Skeletal muscle cell (primary cell): ENCODE results near the gene CFDP1.

Source experiments
- DNase-seq: peaks from one replicate; pipeline ENCODE4 v3.0.0-alpha.2; 2010; ENCODE audit warnings: low read depth
- H3K4me3 ChIP-seq: 2 replicates; pipeline ENCODE4 v1.5.1; 2011; ENCODE audit warnings: low read depth, mild to moderate bottlenecking, control low read depth, low read length, moderate library complexity

CFDP1 gene

GRCh38 chr16:75260851-75261589, 172.3 kb downstream of the CFDP1 start:
- H3K4me3 ChIP-seq = no peak overlapping the region
- DNase-seq = no peak

DNA sequence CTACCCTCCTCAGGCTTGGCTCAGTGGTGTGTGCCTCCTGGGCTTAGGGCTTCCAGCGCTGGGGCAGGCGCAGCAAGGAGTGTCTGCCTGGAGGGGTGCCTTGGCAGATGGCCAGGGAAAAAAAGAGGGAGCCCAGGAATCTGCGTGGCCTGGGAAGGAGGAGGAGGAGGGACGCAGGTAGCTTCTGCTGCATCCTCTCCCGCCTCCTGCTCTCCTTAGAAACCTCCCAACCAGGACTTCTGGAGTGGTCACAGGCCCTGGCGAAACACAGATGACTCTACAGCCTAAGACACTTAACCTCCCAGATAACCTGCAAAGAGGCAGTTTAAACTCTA, 174.5 kb downstream of the CFDP1 start:
- no peak overlapping the region for H3K4me3 ChIP-seq
- no peak for DNase-seq

DNA sequence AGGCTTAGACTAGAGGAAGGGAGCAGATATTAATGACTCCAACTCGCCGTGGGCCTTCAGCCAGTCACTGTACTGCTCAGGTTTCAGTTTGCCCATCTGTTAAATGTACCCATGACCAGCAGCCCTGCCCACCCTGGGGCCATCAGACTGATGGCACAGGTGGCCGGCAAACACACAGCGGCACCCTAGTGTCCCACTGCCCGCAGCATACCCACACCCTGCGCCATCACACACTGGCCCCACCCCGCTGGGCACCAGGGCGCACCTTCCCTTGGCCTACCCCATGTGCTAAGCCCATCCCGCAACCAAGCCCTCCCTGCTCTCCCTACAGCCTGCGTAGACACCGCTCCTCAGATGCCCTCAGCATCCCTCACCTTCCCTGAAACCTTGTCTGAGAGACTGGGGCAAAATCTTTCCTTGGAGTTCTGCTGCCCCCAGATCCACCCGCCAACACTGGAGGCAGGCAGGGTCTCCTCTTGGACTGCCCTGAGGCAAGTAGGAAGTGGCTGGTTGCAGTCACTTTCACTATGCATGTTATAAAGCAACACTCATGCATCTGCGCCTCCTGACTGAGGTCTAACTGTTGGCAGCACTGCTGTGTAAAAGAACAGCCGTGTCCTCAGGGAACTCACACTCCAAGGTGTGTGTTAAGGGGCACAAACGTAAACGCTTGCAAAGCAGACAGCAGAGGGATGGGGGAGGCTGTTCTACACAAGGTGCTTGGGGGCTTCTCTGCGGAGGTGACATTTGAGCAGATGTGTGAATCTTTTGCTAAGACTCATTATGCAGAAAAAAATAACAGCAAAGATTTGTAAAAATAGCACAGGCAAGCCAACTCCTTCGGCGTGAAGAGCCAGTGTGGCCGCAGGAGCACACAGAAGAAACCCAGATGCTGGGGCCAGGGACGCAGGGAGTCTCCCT, 175.2 kb downstream of the CFDP1 start:
- no peak overlapping the region for H3K4me3 ChIP-seq

GRCh38 chr16:75256696-75257343, 176.5 kb downstream of the CFDP1 start:
- no peak for DNase-seq
- H3K4me3 ChIP-seq = no peak overlapping the region

More for the DNA sequence above, 175.2 kb downstream of the CFDP1 start:
- DNase-seq = no peak

- no peak for DNase-seq
- H3K4me3 ChIP-seq = no peak overlapping the region
Observed at GRCh38 chr16:75256059-75256571, 177.2 kb downstream of the CFDP1 start.

DNA sequence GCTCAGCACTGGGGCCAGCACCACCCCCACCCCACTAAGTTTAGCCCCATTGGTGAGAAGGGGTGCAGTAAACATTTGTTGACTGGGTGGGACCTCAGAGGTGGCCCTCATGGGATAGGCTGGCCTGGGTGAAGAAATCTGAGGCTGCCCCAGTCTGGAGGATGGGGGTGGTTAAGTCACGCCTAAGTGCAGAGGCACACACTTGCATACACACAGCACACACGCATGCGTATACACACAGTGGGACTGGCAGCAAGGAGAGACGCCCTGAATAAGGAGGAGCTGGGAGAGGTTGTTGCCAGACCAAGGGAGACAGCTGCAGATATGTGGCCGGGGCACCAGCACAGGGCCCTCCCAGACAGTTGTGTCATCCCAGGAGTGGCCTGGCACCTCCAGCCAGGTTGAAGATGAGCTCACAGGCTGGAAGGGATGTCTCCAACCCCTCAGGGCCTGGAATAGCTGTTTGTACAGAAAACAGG, 178.9 kb downstream of the CFDP1 start:
- peak; percentile 56 for DNase-seq

GRCh38 chr16:75252946-75253911, 180.1 kb downstream of the CFDP1 start:
- no peak for DNase-seq
- no peak overlapping the region for H3K4me3 ChIP-seq

More for the DNA sequence above, 178.9 kb downstream of the CFDP1 start:
- H3K4me3 ChIP-seq = no peak overlapping the region

DNA sequence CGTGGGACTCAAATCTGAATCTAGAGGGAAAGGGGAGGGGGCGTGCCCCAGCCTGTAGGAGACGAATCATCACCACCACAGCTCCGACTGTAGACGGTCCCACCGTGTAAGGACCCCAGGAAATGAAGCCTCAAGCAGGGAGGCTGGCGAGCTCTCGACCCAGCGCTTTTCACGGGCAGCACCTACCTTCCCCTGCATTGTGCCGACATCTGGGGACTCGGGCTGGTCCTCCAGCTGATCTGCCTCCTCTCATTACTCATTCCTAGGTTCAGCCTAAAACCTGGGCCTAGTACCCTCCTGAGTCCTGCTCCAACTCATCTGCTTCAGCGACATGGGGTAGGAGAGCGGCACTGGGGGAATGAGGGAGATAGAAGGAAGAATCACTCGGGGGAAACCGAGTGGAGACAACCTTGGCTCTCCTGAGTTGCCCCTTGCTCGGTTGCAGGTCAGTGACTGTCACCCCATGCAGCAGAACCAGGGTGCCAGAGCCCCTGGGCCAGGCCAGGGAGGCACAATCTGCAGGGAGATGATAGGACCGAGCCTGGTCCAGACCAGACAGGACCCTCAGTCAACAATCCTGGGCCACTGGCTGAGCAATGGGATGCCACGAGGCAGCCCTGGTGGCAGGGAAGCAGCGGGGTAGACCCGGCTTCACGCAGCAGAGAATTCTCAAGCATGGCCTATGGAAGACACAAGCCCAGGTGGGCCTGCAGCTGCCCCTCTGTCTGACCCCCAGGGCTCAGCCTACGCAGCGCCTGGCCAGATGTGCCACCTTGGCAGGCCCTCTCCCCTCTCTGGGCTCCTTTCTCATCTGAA, 181.0 kb downstream of the CFDP1 start:
- DNase-seq = no peak

GRCh38 chr16:75251280-75252048, 181.8 kb downstream of the CFDP1 start, which contains the start of gene BCAR1:
Gene BCAR1, minus strand, starts transcription at chr16:75251624. Its CDS starts 142 bp downstream, at chr16:75251482.
- peak; percentile 77 for DNase-seq
- peak within 1 kb of the TSS; percentile 62 for H3K4me3 ChIP-seq

More for the DNA sequence above, 181.0 kb downstream of the CFDP1 start:
- H3K4me3 ChIP-seq = peak overlapping the region; percentile 18

GRCh38 chr16:75250809-75251279, 182.5 kb downstream of the CFDP1 start:
- DNase-seq = no peak
- H3K4me3 ChIP-seq = peak overlapping the region; percentile 62

DNA sequence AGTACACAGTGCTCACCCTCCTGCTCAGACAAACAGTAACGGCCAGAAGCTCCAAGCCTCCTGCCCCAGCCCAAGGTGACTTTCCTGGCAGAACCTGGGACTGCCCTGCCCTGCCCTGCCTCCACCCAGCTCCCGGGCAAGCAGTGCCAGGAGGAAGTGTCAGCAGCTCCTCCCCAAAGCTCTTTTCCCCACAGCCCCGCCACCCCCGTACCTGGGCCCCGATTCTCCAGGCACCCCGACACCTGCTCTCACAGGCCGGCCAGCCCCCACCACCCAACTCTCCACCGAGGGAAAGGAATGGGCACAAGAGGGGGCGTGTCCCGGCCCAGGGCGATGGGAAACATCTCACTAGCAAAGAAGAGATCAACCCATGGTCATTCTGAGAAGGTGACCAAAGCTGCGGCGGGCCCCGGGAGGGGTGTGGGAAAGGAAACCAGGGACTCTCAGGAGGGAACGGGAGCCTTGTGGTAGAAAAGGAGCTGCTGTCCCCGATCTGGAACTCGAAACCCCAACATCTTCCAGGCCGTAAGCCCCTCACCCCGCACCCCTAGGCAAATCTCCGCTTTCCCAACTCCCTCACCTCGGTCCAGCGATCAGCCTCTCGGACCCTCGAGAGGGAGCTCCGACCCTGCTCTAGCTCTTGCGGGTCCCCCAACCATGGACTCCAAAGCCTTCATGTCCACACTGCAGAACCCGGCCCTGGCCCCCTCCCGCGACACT, 183.1 kb downstream of the CFDP1 start:
- H3K4me3 ChIP-seq = peak overlapping the region; percentile 62
- DNase-seq = no peak

DNA sequence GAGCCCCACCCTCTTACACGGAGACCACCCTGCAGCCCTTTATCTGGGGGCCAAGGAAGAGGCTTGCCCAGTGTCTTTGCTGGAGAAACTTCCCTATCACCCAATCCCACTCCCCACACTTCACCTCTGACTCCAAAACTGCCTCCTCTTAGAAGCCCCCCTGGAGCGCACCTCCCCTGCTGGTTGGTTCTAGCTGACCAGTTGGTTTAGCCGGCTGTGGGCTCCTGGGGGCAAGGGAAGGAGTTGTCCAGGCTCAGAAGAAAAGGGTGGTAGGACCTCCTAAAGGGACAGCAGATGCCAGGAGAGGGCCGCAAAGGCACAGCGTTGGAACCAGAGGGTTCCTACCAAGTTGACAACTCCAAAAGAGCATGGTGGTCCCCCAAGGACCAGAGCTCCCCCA, 183.9 kb downstream of the CFDP1 start:
- H3K4me3 ChIP-seq = peak overlapping the region; percentile 62

GRCh38 chr16:75248536-75249380, 184.5 kb downstream of the CFDP1 start:
- no peak overlapping the region for H3K4me3 ChIP-seq
- DNase-seq = no peak

More for the DNA sequence above, 183.9 kb downstream of the CFDP1 start:
- no peak for DNase-seq

DNA sequence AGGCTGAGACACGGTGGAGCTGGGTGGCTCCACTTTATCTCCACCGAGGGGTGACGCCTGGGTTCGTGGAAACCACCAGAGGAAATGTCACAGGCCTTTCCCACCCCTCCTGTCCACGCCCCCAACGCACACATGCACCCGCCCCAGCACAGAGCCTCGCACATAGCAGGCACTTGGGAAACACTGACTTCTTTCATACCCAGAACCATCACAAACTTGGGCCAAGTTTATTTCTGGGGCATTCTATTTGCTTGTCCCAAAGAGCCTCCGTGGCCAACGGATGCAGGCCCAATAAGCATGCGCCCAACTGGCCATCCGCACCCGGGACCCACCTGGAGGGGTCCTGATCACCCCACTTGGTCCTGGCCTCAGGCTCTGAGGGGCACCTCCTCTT, 185.2 kb downstream of the CFDP1 start:
- DNase-seq = no peak
- no peak overlapping the region for H3K4me3 ChIP-seq

DNA sequence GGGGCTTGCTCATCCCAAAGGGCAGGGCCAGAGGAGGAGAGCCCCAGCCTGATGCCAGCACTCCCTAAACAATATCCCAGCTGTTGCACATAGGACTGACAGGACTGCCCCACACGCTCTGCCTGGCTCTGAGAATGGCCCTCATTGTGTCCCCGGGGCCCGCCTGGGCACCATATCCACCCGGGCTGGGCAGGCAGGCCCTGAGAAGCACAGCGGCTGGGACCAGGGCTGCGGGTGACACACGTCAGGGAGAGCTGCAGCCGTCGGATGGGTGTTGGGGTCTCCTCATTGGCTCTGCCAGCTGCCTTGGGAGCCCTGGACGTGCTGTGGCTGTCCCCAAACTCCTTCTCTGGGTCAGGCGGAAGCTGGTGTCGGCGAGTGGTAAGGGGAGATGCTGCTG, 186.1 kb downstream of the CFDP1 start:
- no peak for DNase-seq

More for the DNA sequence above, 186.1 kb downstream of the CFDP1 start:
- no peak overlapping the region for H3K4me3 ChIP-seq
